ENCODE results near the gene GYS1.

GRCh38 chr19:48922548-48923490 lies 70.3 kb downstream of the GYS1 start:
- TF ChIP-seq MYNN (tag by site-specific recombination; IDR thresholded peaks at IDR 0.05; ENCODE audit: borderline replicate concordance), result no peak
- TF ChIP-seq, protein P1, sequence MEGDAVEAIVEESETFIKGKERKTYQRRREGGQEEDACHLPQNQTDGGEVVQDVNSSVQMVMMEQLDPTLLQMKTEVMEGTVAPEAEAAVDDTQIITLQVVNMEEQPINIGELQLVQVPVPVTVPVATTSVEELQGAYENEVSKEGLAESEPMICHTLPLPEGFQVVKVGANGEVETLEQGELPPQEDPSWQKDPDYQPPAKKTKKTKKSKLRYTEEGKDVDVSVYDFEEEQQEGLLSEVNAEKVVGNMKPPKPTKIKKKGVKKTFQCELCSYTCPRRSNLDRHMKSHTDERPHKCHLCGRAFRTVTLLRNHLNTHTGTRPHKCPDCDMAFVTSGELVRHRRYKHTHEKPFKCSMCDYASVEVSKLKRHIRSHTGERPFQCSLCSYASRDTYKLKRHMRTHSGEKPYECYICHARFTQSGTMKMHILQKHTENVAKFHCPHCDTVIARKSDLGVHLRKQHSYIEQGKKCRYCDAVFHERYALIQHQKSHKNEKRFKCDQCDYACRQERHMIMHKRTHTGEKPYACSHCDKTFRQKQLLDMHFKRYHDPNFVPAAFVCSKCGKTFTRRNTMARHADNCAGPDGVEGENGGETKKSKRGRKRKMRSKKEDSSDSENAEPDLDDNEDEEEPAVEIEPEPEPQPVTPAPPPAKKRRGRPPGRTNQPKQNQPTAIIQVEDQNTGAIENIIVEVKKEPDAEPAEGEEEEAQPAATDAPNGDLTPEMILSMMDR (tag by site-specific recombination; IDR thresholded peaks at IDR 0.05), result no peak
- TF ChIP-seq, protein P2, sequence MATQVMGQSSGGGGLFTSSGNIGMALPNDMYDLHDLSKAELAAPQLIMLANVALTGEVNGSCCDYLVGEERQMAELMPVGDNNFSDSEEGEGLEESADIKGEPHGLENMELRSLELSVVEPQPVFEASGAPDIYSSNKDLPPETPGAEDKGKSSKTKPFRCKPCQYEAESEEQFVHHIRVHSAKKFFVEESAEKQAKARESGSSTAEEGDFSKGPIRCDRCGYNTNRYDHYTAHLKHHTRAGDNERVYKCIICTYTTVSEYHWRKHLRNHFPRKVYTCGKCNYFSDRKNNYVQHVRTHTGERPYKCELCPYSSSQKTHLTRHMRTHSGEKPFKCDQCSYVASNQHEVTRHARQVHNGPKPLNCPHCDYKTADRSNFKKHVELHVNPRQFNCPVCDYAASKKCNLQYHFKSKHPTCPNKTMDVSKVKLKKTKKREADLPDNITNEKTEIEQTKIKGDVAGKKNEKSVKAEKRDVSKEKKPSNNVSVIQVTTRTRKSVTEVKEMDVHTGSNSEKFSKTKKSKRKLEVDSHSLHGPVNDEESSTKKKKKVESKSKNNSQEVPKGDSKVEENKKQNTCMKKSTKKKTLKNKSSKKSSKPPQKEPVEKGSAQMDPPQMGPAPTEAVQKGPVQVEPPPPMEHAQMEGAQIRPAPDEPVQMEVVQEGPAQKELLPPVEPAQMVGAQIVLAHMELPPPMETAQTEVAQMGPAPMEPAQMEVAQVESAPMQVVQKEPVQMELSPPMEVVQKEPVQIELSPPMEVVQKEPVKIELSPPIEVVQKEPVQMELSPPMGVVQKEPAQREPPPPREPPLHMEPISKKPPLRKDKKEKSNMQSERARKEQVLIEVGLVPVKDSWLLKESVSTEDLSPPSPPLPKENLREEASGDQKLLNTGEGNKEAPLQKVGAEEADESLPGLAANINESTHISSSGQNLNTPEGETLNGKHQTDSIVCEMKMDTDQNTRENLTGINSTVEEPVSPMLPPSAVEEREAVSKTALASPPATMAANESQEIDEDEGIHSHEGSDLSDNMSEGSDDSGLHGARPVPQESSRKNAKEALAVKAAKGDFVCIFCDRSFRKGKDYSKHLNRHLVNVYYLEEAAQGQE (tag by site-specific recombination; IDR thresholded peaks at IDR 0.05), result no peak
- no peak for TF ChIP-seq ZNF114 (tag by site-specific recombination; IDR thresholded peaks at IDR 0.05)
- no peak for TF ChIP-seq ZNF121 (tag by site-specific recombination; IDR thresholded peaks at IDR 0.05)
- TF ChIP-seq, protein P3, sequence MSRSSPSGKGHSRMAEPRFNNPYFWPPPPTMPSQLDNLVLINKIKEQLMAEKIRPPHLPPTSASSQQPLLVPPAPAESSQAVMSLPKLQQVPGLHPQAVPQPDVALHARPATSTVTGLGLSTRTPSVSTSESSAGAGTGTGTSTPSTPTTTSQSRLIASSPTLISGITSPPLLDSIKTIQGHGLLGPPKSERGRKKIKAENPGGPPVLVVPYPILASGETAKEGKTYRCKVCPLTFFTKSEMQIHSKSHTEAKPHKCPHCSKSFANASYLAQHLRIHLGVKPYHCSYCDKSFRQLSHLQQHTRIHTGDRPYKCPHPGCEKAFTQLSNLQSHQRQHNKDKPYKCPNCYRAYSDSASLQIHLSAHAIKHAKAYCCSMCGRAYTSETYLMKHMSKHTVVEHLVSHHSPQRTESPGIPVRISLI (tag by site-specific recombination; IDR thresholded peaks at IDR 0.05), result no peak
- TF ChIP-seq, protein P4, sequence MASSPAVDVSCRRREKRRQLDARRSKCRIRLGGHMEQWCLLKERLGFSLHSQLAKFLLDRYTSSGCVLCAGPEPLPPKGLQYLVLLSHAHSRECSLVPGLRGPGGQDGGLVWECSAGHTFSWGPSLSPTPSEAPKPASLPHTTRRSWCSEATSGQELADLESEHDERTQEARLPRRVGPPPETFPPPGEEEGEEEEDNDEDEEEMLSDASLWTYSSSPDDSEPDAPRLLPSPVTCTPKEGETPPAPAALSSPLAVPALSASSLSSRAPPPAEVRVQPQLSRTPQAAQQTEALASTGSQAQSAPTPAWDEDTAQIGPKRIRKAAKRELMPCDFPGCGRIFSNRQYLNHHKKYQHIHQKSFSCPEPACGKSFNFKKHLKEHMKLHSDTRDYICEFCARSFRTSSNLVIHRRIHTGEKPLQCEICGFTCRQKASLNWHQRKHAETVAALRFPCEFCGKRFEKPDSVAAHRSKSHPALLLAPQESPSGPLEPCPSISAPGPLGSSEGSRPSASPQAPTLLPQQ (tag by site-specific recombination; IDR thresholded peaks at IDR 0.05), result no peak
- no peak for TF ChIP-seq ZNF629 (tag by site-specific recombination; IDR thresholded peaks at IDR 0.05)

All from HEK293 (cell line).